A549 (cell line): ENCODE data around the gene GLIS1.

Source experiments
- CTCF ChIP-seq: fragments of >200 bp; sonication (Bioruptor Twin); formaldehyde crosslinking; IDR thresholded peaks from 3 replicates; pipeline ENCODE4 v1.5.1; 2016
- FOSL2 ChIP-seq, 2 experiments: fragments of 450-650 bp in 1 of 2; fragments of >200 bp in 1 of 2; sonication (Bioruptor Twin) in 1 of 2; formaldehyde crosslinking; IDR thresholded peaks; 2 replicates each; pipeline versions ENCODE4 v1.5.0 to v1.6.1; 2016 to 2020; ENCODE audit warnings: mild to moderate bottlenecking in 1 of 2, moderate library complexity in 1 of 2
- JUNB ChIP-seq: fragments of >200 bp; sonication (Bioruptor Twin); formaldehyde crosslinking; IDR thresholded peaks from 2 replicates; pipeline ENCODE4 v1.6.1; 2016
- MYC ChIP-seq: IDR thresholded peaks from 2 replicates; pipeline ENCODE4 v1.6.1; 2012; ENCODE audit warnings: mild to moderate bottlenecking, inconsistent platforms, low read length, improper control_type of control experiment, borderline replicate concordance
- POLR2A ChIP-seq: IDR thresholded peaks from 2 replicates; pipeline ENCODE4 v1.6.1; 2012; ENCODE audit warnings: mild to moderate bottlenecking, low read length
- RCOR1 ChIP-seq: fragments of 150-350 bp; IDR thresholded peaks from 2 replicates; pipeline ENCODE4 v1.6.1; 2014; ENCODE audit warnings: antibody characterized with exemption, low read length, low read depth

GRCh38 chr1:53700776-53701175 lies 38.2 kb downstream of the GLIS1 start:
- no peak for TF ChIP-seq JUNB
- no peak for TF ChIP-seq POLR2A
- no peak for TF ChIP-seq CTCF
- TF ChIP-seq FOSL2 (IDR thresholded peaks at IDR 0.05) = no peak
- no peak for TF ChIP-seq FOSL2 (CRISPR knock-in tag; IDR thresholded peaks at IDR 0.05)
- no peak for TF ChIP-seq RCOR1
- no peak for TF ChIP-seq MYC
